HCT116 (cell line): Measurements from ENCODE around the gene BRINP3. TPM values are rescaled to one million over a fixed set of nuclear protein-coding genes. Genes with fewer than 3 reads are reported as not detected.

ENCODE experiments used
- ATAC-seq: fragments of 200-7000 bp; cut with Tn5 transposase; 2 replicates; pipeline ENCODE4 v1.9.1; 2020; ENCODE audit warnings: mild to moderate bottlenecking, moderate library complexity
- BruUV-seq: library from RNA; stranded (reverse); fragments of 400-500 nt; replicated peaks from 2 replicates; lab custom pipeline; 2021; lab: Mats Ljungman, UMichigan
- CTCF ChIA-PET: fragments of 300-600 bp; sonication (Branson Sonifier 250); formaldehyde crosslinking; loops from one replicate; lab custom pipeline; 2021; ENCODE audit warnings: antibody characterized with exemption; lab: Charles Lee
- POLR2A ChIA-PET: fragments of 300-600, 350-600 bp; sonication (Branson Sonifier 250); formaldehyde crosslinking; loops from one replicate; lab custom pipeline; 2021; ENCODE audit warnings: antibody characterized with exemption; lab: Charles Lee
- RAD21 ChIA-PET, 2 experiments: fragments of 300-600 bp; sonication (Branson Sonifier 250); formaldehyde crosslinking; loops; one replicate each; lab custom pipeline; 2023; ENCODE audit warnings: low total read pairs in 2 of 2; ENCODE audit not compliant: uncharacterized antibody in 2 of 2, unreplicated experiment in 2 of 2, low non-redundant PET in 1 of 2; lab: Charles Lee
- DNase-seq: peaks from one replicate; pipeline ENCODE4 v3.0.0-alpha.2; 2010; ENCODE audit warnings: low read depth, low spot score
- H2AFZ ChIP-seq: fragments of 200-600 bp; shearing (Covaris generic), sonication (generic); 2 replicates; pipeline ENCODE4 v1.6.1; 2017; ENCODE audit warnings: low read depth, mixed run types, mixed read lengths, antibody characterized with exemption, low read length; ENCODE audit not compliant: poor library complexity, severe bottlenecking
- H3K27ac ChIP-seq: 2 replicates; pipeline ENCODE4 v1.5.1; 2012; ENCODE audit warnings: low read depth, low read length
- H3K27me3 ChIP-seq: fragments of 200-600 bp; sonication (generic); 2 replicates; pipeline ENCODE4 v1.6.1; 2016; ENCODE audit warnings: mixed run types, low read length, mixed read lengths; ENCODE audit not compliant: insufficient read depth
- H3K36me3 ChIP-seq, 2 experiments: fragments of 200-500 bp in 1 of 2; fragments of 200-600 bp in 1 of 2; sonication (Bioruptor generic) in 1 of 2; sonication (generic) in 1 of 2; 2 replicates each; pipeline versions ENCODE4 v1.5.1 to v1.6.1; 2014 to 2016; ENCODE audit warnings: low read length in 2 of 2, inconsistent platforms in 1 of 2, mixed read lengths in 1 of 2, mixed run types in 1 of 2; ENCODE audit not compliant: insufficient read depth in 2 of 2, control insufficient read depth in 1 of 2
- H3K4me1 ChIP-seq, 2 experiments: fragments of 200-600 bp in 1 of 2; sonication (generic) in 1 of 2; 2 replicates each; pipeline versions ENCODE4 v1.5.1 to v1.6.1; 2012 to 2017; ENCODE audit warnings: low read length in 2 of 2, inconsistent platforms in 1 of 2, mild to moderate bottlenecking in 1 of 2, mixed read lengths in 1 of 2, mixed run types in 1 of 2, moderate library complexity in 1 of 2; ENCODE audit not compliant: insufficient read depth in 2 of 2, control insufficient read depth in 1 of 2
- H3K4me2 ChIP-seq: fragments of 200-600 bp; sonication (generic); 2 replicates; pipeline ENCODE4 v1.6.1; 2017; ENCODE audit warnings: mixed run types, low read length, mixed read lengths
- H3K4me3 ChIP-seq, 2 experiments: fragments of 200-600 bp in 1 of 2; sonication (generic) in 1 of 2; replicated peaks in 1 of 2; 2 replicates each; pipeline ENCODE4 v1.5.1; 2011 to 2016; ENCODE audit warnings: low read length in 2 of 2, control low read depth in 1 of 2, low read depth in 1 of 2, mild to moderate bottlenecking in 1 of 2, mixed read lengths in 1 of 2, mixed run types in 1 of 2
- H3K79me2 ChIP-seq: fragments of 200-600 bp; sonication (generic); 2 replicates; pipeline ENCODE4 v1.6.1; 2017; ENCODE audit warnings: mild to moderate bottlenecking, mixed run types, low read length, moderate library complexity, mixed read lengths; ENCODE audit not compliant: insufficient read depth
- H3K9ac ChIP-seq: fragments of 200-600 bp; sonication (generic); 2 replicates; pipeline ENCODE4 v1.6.1; 2016; ENCODE audit warnings: low read length, mixed read lengths
- H3K9me2 ChIP-seq: fragments of 200-600 bp; sonication (generic), shearing (Covaris generic); 2 replicates; pipeline ENCODE4 v1.6.1; 2017; ENCODE audit warnings: mixed run types, mild to moderate bottlenecking, moderate library complexity; ENCODE audit not compliant: insufficient read depth
- H3K9me3 ChIP-seq, 2 experiments: fragments of 200-500 bp in 1 of 2; fragments of 200-600 bp in 1 of 2; sonication (Bioruptor generic) in 1 of 2; sonication (generic) in 1 of 2; 2 replicates each; pipeline ENCODE4 v1.6.1; 2014 to 2017; ENCODE audit warnings: low read length in 2 of 2, mixed read lengths in 2 of 2, inconsistent platforms in 1 of 2, low read depth in 1 of 2, mild to moderate bottlenecking in 1 of 2, mixed run types in 1 of 2, moderate library complexity in 1 of 2; ENCODE audit not compliant: control insufficient read depth in 1 of 2, insufficient read depth in 1 of 2
- H4K20me1 ChIP-seq: fragments of 200-600 bp; sonication (generic), shearing (Covaris generic); 2 replicates; pipeline ENCODE4 v1.6.1; 2017; ENCODE audit warnings: mixed run types, mild to moderate bottlenecking, moderate library complexity; ENCODE audit not compliant: insufficient read depth
- ATF3 ChIP-seq: IDR thresholded peaks from 2 replicates; pipeline ENCODE4 v1.6.1; 2012
- CBX3 ChIP-seq: IDR thresholded peaks from 2 replicates; pipeline ENCODE4 v1.6.1; 2012; ENCODE audit warnings: low read depth
- CEBPB ChIP-seq: IDR thresholded peaks from 2 replicates; pipeline ENCODE4 v1.6.1; 2012; ENCODE audit warnings: low read depth
- CTCF ChIP-seq, 3 experiments: fragments of 200-600 bp in 1 of 3; sonication (generic) in 1 of 3; IDR thresholded peaks in 2 of 3; conservative IDR thresholded peaks in 1 of 3; 2 replicates each; pipeline ENCODE4 v1.5.1; 2012 to 2017; ENCODE audit warnings: low read depth in 2 of 3, low read length in 2 of 3, antibody characterized with exemption in 1 of 3, borderline replicate concordance in 1 of 3, control low read depth in 1 of 3, mild to moderate bottlenecking in 1 of 3, mixed read lengths in 1 of 3, mixed run types in 1 of 3, moderate library complexity in 1 of 3; ENCODE audit not compliant: insufficient read depth in 1 of 3
- EGR1 ChIP-seq: IDR thresholded peaks from 2 replicates; pipeline ENCODE4 v1.6.1; 2012; ENCODE audit warnings: low read depth
- ELF1 ChIP-seq: IDR thresholded peaks from 2 replicates; pipeline ENCODE4 v1.6.1; 2012; ENCODE audit warnings: low read depth, borderline replicate concordance
- EZH2 ChIP-seq: fragments of 200-600 bp; sonication (generic); IDR thresholded peaks from 2 replicates; pipeline ENCODE4 v1.6.1; 2017; ENCODE audit warnings: antibody characterized with exemption, mixed run types
- FOSL1 ChIP-seq: IDR thresholded peaks from 2 replicates; pipeline ENCODE4 v1.6.1; 2012; ENCODE audit warnings: low read depth
- JUND ChIP-seq: IDR thresholded peaks from 2 replicates; pipeline ENCODE4 v1.6.1; 2012
- POLR2A ChIP-seq: IDR thresholded peaks from 2 replicates; pipeline ENCODE4 v1.7.0; 2011; ENCODE audit warnings: borderline replicate concordance; ENCODE audit not compliant: insufficient read depth, insufficient read length; ENCODE audit errors: extremely low read depth
- POLR2AphosphoS5 ChIP-seq: IDR thresholded peaks from 2 replicates; pipeline ENCODE4 v1.6.1; 2011; ENCODE audit warnings: mild to moderate bottlenecking, low read depth, low read length, moderate library complexity
- RAD21 ChIP-seq: IDR thresholded peaks from 2 replicates; pipeline ENCODE4 v1.6.1; 2012; ENCODE audit warnings: low read depth, mild to moderate bottlenecking
- SRF ChIP-seq: IDR thresholded peaks from 2 replicates; pipeline ENCODE4 v1.6.1; 2012; ENCODE audit warnings: low read depth
- TCF7L2 ChIP-seq: IDR thresholded peaks from 2 replicates; pipeline ENCODE4 v1.7.0; 2011; ENCODE audit warnings: borderline replicate concordance, inconsistent platforms; ENCODE audit not compliant: insufficient read depth, insufficient read length; ENCODE audit errors: extremely low read depth
- ZBTB33 ChIP-seq: IDR thresholded peaks from 2 replicates; pipeline ENCODE4 v1.6.1; 2011; ENCODE audit warnings: mild to moderate bottlenecking, low read length, moderate library complexity; ENCODE audit not compliant: insufficient replicate concordance; ENCODE audit errors: extremely low read depth
- intact Hi-C: fragments of 100-400 bp; cut with micrococcal nuclease; formaldehyde crosslinking; loops from 2 replicates; pipeline ENCODE4 v1.10.0; 2022
- total RNA-seq: library from RNA; stranded (reverse); gene quantifications from one replicate; pipeline ENCODE4 v1.2.1, GENCODE V29; 2021; ENCODE audit not compliant: unreplicated experiment

BRINP3 gene
- total RNA-seq, 1 experiment from 2014 or later = not detected

- intact Hi-C loops = no loop called here
- CTCF ChIA-PET = no interaction called here
- Histone ChIP-seq H3K27me3 (no peaks in the 10 kb centered on the region), H3K4me2 (no peak overlapping the region), H2AFZ (no peak overlapping the region), H4K20me1 (no peaks in the 10 kb centered on the region), H3K9me3 (no peaks in the 10 kb centered on the region), H3K79me2 (no peaks in the 10 kb centered on the region), H3K27ac (no peak overlapping the region), H3K9ac (no peak overlapping the region), H3K36me3 (no peaks in the 10 kb centered on the region), H3K9me2 (no peaks in the 10 kb centered on the region), H3K4me1 (no peaks in the 10 kb centered on the region), H3K4me3 (no peak overlapping the region)
- POLR2A ChIA-PET = no interaction called here
- ATAC-seq (no peak), DNase-seq (no peak)
- RAD21 ChIA-PET = no interaction called here
- BruUV-seq = no TSS peak
- no peak for TF ChIP-seq EZH2
- TF ChIP-seq TCF7L2 = no peak
- TF ChIP-seq POLR2AphosphoS5 = no peak
- no peak for TF ChIP-seq CEBPB
- TF ChIP-seq RAD21 = no peak
- TF ChIP-seq CTCF (IDR thresholded peaks at IDR 0.05 in 2 of 3, conservative IDR thresholded peaks at IDR 0.05 in 1 of 3; ENCODE audit: borderline replicate concordance in 1 of 3, insufficient read depth in 1 of 3, low read depth in 2 of 3, low read length in 2 of 3) = no peak
- no peak for TF ChIP-seq ATF3
- no peak for TF ChIP-seq ELF1
- TF ChIP-seq JUND = no peak
- TF ChIP-seq ZBTB33 = no peak
- TF ChIP-seq FOSL1 = no peak
- no peak for TF ChIP-seq POLR2A
- TF ChIP-seq SRF = no peak
- no peak for TF ChIP-seq EGR1
- TF ChIP-seq CBX3 = no peak
Observed at GRCh38 chr1:190116921-190117320, 360.7 kb downstream of the BRINP3 start.
